ENCODE results near the gene SP2. TPM values are rescaled to one million over a fixed set of nuclear protein-coding genes. Genes with fewer than 3 reads are reported as not detected.
A peak's percentile ranks its signal among the peaks of the same experiment; 100 is the strongest.

SP2 gene
- total and polyA plus RNA-seq, 2 of the 13 experiments (the other 11 are each of a cell fraction or from before 2014, with no cell fraction given): 1.4 to 4.8 TPM

- TF ChIP-seq ZNF576 (CRISPR knock-in tag; IDR thresholded peaks at IDR 0.05) (no peak), ETV5 (CRISPR knock-in tag; IDR thresholded peaks at IDR 0.05; ENCODE audit: borderline replicate concordance) (peak; percentile 14; the same call in 1 of the 2 replicates), ZNF34 (CRISPR knock-in tag; IDR thresholded peaks at IDR 0.05; ENCODE audit: borderline replicate concordance) (no peak), BCL6 (CRISPR knock-in tag; IDR thresholded peaks at IDR 0.05) (no peak; the same call in none of the 2 replicates), ZGPAT (CRISPR knock-in tag; IDR thresholded peaks at IDR 0.05) (peak; percentile 95), JUN (CRISPR knock-in tag; IDR thresholded peaks at IDR 0.05) (peak; percentile 63), DNMT1 (CRISPR knock-in tag; IDR thresholded peaks at IDR 0.05) (no peak), GLMP (CRISPR knock-in tag; IDR thresholded peaks at IDR 0.05; ENCODE audit: borderline replicate concordance) (no peak), ZC3H4 (CRISPR knock-in tag; IDR thresholded peaks at IDR 0.05; ENCODE audit: borderline replicate concordance) (peak; percentile 89; the same call in 1 of the 2 replicates), KDM5B (CRISPR knock-in tag; IDR thresholded peaks at IDR 0.05; ENCODE audit: borderline replicate concordance) (peak; percentile 94), RARG (CRISPR knock-in tag; IDR thresholded peaks at IDR 0.05; ENCODE audit: low read depth) (peak; percentile 91; the same call in 1 of the 2 replicates), TMF1 (CRISPR knock-in tag; IDR thresholded peaks at IDR 0.05; ENCODE audit: low read depth) (peak; percentile 95), ZNF614 (CRISPR knock-in tag; IDR thresholded peaks at IDR 0.05; ENCODE audit: borderline replicate concordance) (peak; percentile 76), ZNF329 (CRISPR knock-in tag; IDR thresholded peaks at IDR 0.05; ENCODE audit: low read depth) (peak; percentile 81), ZKSCAN5 (CRISPR knock-in tag; IDR thresholded peaks at IDR 0.05) (no peak), HOXA5 (CRISPR knock-in tag; IDR thresholded peaks at IDR 0.05) (peak; percentile 85; the same call in 1 of the 2 replicates), THAP11 (CRISPR knock-in tag; IDR thresholded peaks at IDR 0.05) (peak; percentile 83), JARID2 (CRISPR knock-in tag; IDR thresholded peaks at IDR 0.05; ENCODE audit: insufficient replicate concordance) (peak; percentile 75), NAIF1 (CRISPR knock-in tag; IDR thresholded peaks at IDR 0.05; ENCODE audit: borderline replicate concordance) (peak; percentile 71; the same call in 1 of the 2 replicates), ARID3A (IDR thresholded peaks at IDR 0.05; ENCODE audit: low read depth, low read length) (no peak)
- TF ChIP-seq, protein P1, sequence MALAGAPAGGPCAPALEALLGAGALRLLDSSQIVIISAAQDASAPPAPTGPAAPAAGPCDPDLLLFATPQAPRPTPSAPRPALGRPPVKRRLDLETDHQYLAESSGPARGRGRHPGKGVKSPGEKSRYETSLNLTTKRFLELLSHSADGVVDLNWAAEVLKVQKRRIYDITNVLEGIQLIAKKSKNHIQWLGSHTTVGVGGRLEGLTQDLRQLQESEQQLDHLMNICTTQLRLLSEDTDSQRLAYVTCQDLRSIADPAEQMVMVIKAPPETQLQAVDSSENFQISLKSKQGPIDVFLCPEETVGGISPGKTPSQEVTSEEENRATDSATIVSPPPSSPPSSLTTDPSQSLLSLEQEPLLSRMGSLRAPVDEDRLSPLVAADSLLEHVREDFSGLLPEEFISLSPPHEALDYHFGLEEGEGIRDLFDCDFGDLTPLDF (CRISPR knock-in tag; IDR thresholded peaks at IDR 0.05): peak; percentile 75
Measured at GRCh38 chr17:47941246-47942095, 45.4 kb downstream of the SP2 start, which contains the start of gene PNPO (continued).

Measured in HepG2 (cell line).